PC-9 (cell line): Measurements from ENCODE around the gene LARP4. TPM values are rescaled to one million over a fixed set of nuclear protein-coding genes. Genes with fewer than 3 reads are reported as not detected.
"Not testable (repeated sequence)": the region's sequence is repeated elsewhere in the genome, so short reads cannot be mapped to it uniquely, and the experiment has no call there.

ENCODE experiments used
- BruUV-seq: library from RNA; stranded (reverse); fragments of 400-500 nt; replicated peaks from 2 replicates; lab custom pipeline; 2021; lab: Mats Ljungman, UMichigan
- CTCF ChIA-PET: fragments of 300-600 bp; sonication (Branson Sonifier 250); formaldehyde crosslinking; loops from one replicate; lab custom pipeline; 2022; ENCODE audit warnings: antibody characterized with exemption; lab: Charles Lee
- POLR2A ChIA-PET: fragments of 300-600 bp; sonication (Branson Sonifier 250); formaldehyde crosslinking; loops from one replicate; lab custom pipeline; 2022; ENCODE audit warnings: antibody characterized with exemption; ENCODE audit not compliant: unreplicated experiment; lab: Charles Lee
- DNase-seq, 2 experiments: peaks; one replicate each; pipeline versions ENCODE4 v3.0.0 to v3.0.0-alpha.2; 2015 to 2022; ENCODE audit warnings: mixed read lengths in 1 of 2
- H2AFZ ChIP-seq: fragments of 200-600 bp; sonication (generic); 2 replicates; pipeline ENCODE4 v1.8.1; 2017; ENCODE audit warnings: antibody characterized with exemption
- H3F3A ChIP-seq: fragments of 200-600 bp; sonication (generic); 2 replicates; pipeline ENCODE4 v1.8.1; 2017; ENCODE audit warnings: antibody characterized with exemption, mild to moderate bottlenecking, low read depth; ENCODE audit not compliant: insufficient read depth
- H3K27ac ChIP-seq: fragments of 200-600 bp; sonication (generic); 2 replicates; pipeline ENCODE4 v1.6.1; 2016; ENCODE audit warnings: mixed run types
- H3K27me3 ChIP-seq: fragments of 200-600 bp; sonication (generic); 2 replicates; pipeline ENCODE4 v1.6.1; 2016; ENCODE audit warnings: low read depth, mixed run types; ENCODE audit not compliant: insufficient read depth
- H3K36me3 ChIP-seq: fragments of 200-600 bp; sonication (generic); 2 replicates; pipeline ENCODE4 v1.6.1; 2016; ENCODE audit warnings: low read depth, mixed run types
- H3K4me1 ChIP-seq: fragments of 200-600 bp; sonication (generic); replicated peaks from 2 replicates; pipeline ENCODE4 v1.6.1; 2016; ENCODE audit warnings: mixed run types; ENCODE audit not compliant: insufficient read depth
- H3K4me2 ChIP-seq: fragments of 200-600 bp; sonication (generic); 2 replicates; pipeline ENCODE4 v1.6.1; 2017; ENCODE audit warnings: mixed run types
- H3K4me3 ChIP-seq: fragments of 200-600 bp; sonication (generic); 2 replicates; pipeline ENCODE4 v1.6.1; 2016; ENCODE audit warnings: mixed run types
- H3K79me2 ChIP-seq: fragments of 200-600 bp; sonication (generic); 2 replicates; pipeline ENCODE4 v1.6.1; 2017; ENCODE audit warnings: low read depth, mixed run types
- H3K9me2 ChIP-seq: fragments of 200-600 bp; sonication (generic); 2 replicates; pipeline ENCODE4 v1.8.1; 2017; ENCODE audit warnings: mild to moderate bottlenecking; ENCODE audit not compliant: insufficient read depth
- H3K9me3 ChIP-seq: fragments of 200-600 bp; sonication (generic); 2 replicates; pipeline ENCODE4 v1.8.1; 2016; ENCODE audit warnings: low read depth; ENCODE audit not compliant: insufficient read depth
- H4K20me1 ChIP-seq: fragments of 200-600 bp; sonication (generic); 2 replicates; pipeline ENCODE4 v1.8.1; 2017; ENCODE audit not compliant: insufficient read depth
- EZH2 ChIP-seq: fragments of 200-600 bp; sonication (generic); IDR thresholded peaks from 2 replicates; pipeline ENCODE4 v1.8.0; 2017; ENCODE audit warnings: antibody characterized with exemption, low read depth
- intact Hi-C: fragments of 100-400 bp; cut with micrococcal nuclease; formaldehyde crosslinking; loops from one replicate; pipeline ENCODE4 v1.10.0; 2022; ENCODE audit not compliant: unreplicated experiment
- total RNA-seq: library from RNA; stranded (reverse); gene quantifications from 2 replicates; pipeline ENCODE4 v1.2.3, GENCODE V29; 2021
- TF ChIP-seq, protein P1 (sequence below): fragments of 200-600 bp; sonication (generic); conservative IDR thresholded peaks from 2 replicates; pipeline ENCODE4 v1.6.1; 2017; ENCODE audit warnings: mixed run types, antibody characterized with exemption, mild to moderate bottlenecking, moderate library complexity

The LARP4 gene
- total RNA-seq, 1 experiment from 2014 or later, result 74.2 TPM

DNA sequence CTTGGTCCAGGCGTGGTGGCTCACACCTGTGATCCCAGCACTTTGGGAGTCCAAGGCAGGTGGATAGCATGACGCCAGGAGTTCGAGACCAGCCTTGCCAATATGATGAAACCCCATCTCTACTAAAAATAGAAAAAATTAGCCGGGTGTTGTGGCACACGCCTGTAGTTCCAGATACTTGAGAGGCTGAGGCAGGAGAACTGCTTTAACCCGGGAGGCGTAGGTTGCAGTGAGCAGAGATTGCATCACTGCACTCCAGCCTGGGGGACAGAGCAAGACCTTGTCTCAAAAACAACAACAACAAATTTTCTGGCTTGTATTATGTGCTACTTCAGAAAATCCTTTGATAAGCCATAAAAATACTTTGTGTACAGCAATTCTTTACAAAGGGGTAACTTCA, 41.1 kb downstream of the LARP4 start:
- H3K27me3 ChIP-seq, result no peaks in the 10 kb centered on the region
- intact Hi-C loops, result no loop called here
- H2AFZ ChIP-seq, result no peak overlapping the region
- H4K20me1 ChIP-seq, result peaks cover 4% of the 10 kb centered on the region; the same call in 1 of the 2 replicates
- peaks cover 19% of the 10 kb centered on the region; the same call in 1 of the 2 replicates for H3F3A ChIP-seq
- no peaks in the 10 kb centered on the region for H3K9me2 ChIP-seq
- TSS peak; percentile 23 for BruUV-seq
- H3K4me2 ChIP-seq, result no peak overlapping the region
- H3K4me1 ChIP-seq, result no peaks in the 10 kb centered on the region
- ChIA-PET CTCF (interaction anchor here (0.6 kb wide), 1 partner anchor 150 kb away, joined by 4 read pairs; no protein-coding TSS in a partner anchor), POLR2A (no interaction called here)
- TF ChIP-seq, protein P1, sequence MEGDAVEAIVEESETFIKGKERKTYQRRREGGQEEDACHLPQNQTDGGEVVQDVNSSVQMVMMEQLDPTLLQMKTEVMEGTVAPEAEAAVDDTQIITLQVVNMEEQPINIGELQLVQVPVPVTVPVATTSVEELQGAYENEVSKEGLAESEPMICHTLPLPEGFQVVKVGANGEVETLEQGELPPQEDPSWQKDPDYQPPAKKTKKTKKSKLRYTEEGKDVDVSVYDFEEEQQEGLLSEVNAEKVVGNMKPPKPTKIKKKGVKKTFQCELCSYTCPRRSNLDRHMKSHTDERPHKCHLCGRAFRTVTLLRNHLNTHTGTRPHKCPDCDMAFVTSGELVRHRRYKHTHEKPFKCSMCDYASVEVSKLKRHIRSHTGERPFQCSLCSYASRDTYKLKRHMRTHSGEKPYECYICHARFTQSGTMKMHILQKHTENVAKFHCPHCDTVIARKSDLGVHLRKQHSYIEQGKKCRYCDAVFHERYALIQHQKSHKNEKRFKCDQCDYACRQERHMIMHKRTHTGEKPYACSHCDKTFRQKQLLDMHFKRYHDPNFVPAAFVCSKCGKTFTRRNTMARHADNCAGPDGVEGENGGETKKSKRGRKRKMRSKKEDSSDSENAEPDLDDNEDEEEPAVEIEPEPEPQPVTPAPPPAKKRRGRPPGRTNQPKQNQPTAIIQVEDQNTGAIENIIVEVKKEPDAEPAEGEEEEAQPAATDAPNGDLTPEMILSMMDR, result no peak
- TF ChIP-seq EZH2, result no peak
- no peak for DNase-seq
- no peak overlapping the region for H3K27ac ChIP-seq
- no peaks in the 10 kb centered on the region for H3K9me3 ChIP-seq
- no peak overlapping the region for H3K4me3 ChIP-seq
- H3K36me3 ChIP-seq, result peaks cover 43% of the 10 kb centered on the region
- no peaks in the 10 kb centered on the region for H3K79me2 ChIP-seq

DNA sequence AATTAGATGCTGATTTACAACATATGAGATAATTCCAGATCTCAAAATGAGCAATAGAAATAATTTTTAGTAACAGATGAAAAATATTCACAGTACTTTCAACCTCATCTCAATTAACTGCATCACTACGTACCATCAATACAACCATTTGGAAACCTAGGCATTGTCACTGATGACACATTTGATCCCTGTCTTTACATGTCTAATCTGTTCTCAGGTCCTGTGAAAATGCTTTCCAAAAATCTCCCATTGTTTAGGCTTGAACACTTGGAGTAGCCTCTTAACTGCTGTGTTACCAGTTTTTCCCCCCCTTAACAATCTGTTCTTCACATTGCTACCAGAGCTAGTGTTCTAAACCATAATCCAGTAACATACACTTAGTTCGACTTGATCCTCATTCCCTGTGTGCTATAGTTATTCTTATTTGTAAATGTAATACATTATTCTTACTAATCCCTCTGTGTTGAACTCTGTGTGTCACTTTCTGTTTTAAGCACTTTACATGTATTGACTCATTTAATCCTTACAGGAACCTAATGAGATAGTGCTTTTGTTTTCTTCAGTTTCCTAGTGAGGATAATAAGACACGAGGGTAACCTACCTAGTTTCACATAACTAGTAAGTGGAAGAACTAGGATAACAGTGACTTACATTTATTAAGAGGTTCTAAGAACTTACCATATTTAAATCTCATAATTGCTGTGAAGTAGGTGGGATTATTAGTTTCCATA, 41.7 kb downstream of the LARP4 start:
- no peaks in the 10 kb centered on the region for H3K27me3 ChIP-seq
- H2AFZ ChIP-seq, result no peak overlapping the region
- no peak for DNase-seq
- H3K9me2 ChIP-seq, result no peaks in the 10 kb centered on the region
- peaks cover 19% of the 10 kb centered on the region; the same call in 1 of the 2 replicates for H3F3A ChIP-seq
- no peak overlapping the region for H3K4me2 ChIP-seq
- ChIA-PET POLR2A (interaction anchor here (0.6 kb wide), 1 partner anchor 298 kb away, joined by 4 read pairs; no protein-coding TSS in a partner anchor), CTCF (interaction anchor here (0.6 kb wide), 1 partner anchor 150 kb away, joined by 4 read pairs; no protein-coding TSS in a partner anchor)
- BruUV-seq, result no TSS peak
- no peaks in the 10 kb centered on the region for H3K4me1 ChIP-seq
- H4K20me1 ChIP-seq, result peaks cover 4% of the 10 kb centered on the region; the same call in 1 of the 2 replicates
- no peak for TF ChIP-seq EZH2
- TF ChIP-seq, protein P1, result no peak
- H3K79me2 ChIP-seq, result no peaks in the 10 kb centered on the region
- H3K4me3 ChIP-seq, result no peak overlapping the region
- no peaks in the 10 kb centered on the region for H3K9me3 ChIP-seq
- H3K27ac ChIP-seq, result no peak overlapping the region
- intact Hi-C loops, result no loop called here
- H3K36me3 ChIP-seq, result peaks cover 41% of the 10 kb centered on the region

DNA sequence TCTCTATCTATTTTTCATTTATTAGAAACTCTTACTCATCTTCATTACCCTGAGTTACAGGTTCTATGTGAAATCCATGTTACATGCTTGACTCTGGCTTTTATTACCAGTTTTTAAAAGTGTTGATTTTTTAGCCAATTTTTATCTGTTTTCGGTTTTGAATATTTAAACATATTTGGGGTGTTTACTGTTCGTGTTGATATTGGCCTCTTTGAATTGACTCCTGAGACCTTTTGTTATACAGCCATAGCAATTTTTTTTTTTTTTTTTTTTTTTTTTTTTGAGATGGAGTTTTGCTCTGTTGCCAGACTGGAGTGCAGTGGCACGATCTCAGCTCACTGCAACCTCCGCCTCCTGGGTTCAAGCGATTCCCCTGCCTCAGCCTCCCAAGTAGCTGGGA, 49.0 kb downstream of the LARP4 start:
- H3K27me3 ChIP-seq, DNase-seq, H3K4me3 ChIP-seq, H3K4me1 ChIP-seq, BruUV-seq, intact Hi-C loops, H2AFZ ChIP-seq, H3K27ac ChIP-seq, H3K4me2 ChIP-seq, H4K20me1 ChIP-seq, H3K9me3 ChIP-seq, POLR2A ChIA-PET, H3K9me2 ChIP-seq, H3K79me2 ChIP-seq: not testable (repeated sequence)
- CTCF ChIA-PET, result interaction anchor here (0.6 kb wide), 1 partner anchor 232 kb away, joined by 9 read pairs; no protein-coding TSS in a partner anchor
- peaks cover 20% of the 10 kb centered on the region; the same call in 1 of the 2 replicates for H3K36me3 ChIP-seq
- peaks cover 16% of the 10 kb centered on the region for H3F3A ChIP-seq
